SH-SY5Y (cell line): ENCODE measurements around the gene CPLX3.

ENCODE experiments used
- GATA2 ChIP-seq: IDR thresholded peaks from 2 replicates; pipeline ENCODE4 v1.6.1; 2011; ENCODE audit warnings: mild to moderate bottlenecking, low read depth, low read length
- GATA3 ChIP-seq: IDR thresholded peaks from 2 replicates; pipeline ENCODE4 v1.6.1; 2011; ENCODE audit warnings: low read depth, mild to moderate bottlenecking, low read length, moderate library complexity

- no peak for TF ChIP-seq GATA2
- no peak for TF ChIP-seq GATA3
These were observed 42.9 kb downstream of the CPLX3 start for GRCh38 chr15:74869372-74869725.
